ENCODE measurements around the gene DDX1.
"Not testable (repeated sequence)": the region's sequence is repeated elsewhere in the genome, so short reads cannot be mapped to it uniquely, and the experiment has no call there.

DDX1 gene

DNA sequence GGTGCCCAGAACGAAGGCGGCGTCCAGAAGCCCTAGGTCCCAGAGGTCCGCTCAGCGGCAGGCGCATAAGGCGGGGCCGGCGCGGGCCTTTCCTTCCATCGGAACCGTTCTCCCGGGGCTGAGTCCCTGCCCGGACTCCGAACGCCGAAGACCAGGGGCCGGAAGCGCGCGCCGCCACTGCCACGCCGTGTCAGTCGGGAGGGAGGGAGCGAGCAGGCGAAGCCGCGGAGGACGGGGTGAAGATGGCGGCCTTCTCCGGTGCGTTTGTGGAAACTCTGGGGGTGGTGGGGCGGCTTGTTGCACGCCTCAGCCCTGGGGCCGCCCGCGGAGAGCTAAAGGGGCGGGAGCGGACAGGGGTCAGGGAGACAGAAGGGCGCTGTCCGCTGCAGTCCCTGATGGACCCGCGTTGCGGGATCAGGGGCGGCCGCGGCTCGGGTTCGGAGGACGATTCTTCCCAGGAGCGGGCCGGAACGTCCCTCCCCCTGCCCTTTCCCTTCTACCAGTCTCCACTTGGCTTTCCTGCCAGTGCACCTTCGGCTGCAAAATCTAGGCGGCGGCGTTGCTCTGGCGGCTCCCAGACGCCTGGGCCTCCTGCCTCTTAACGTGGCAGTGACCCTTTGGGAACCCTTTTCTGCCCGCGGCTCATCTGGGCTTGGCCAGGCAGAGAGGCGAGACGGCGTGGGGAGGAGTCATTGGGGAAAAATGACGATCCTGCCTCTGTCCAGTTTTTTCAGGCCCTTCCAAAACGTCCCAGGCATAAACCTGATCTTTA lies at the start of gene DDX1:
Gene DDX1, plus strand, starts transcription at position 177 of the 772 bp plus-strand sequence. Its CDS starts 66 bp downstream, at position 243.
- peak; percentile 96 for DNase-seq

- not testable (repeated sequence) for DNase-seq
These were observed 49.4 kb upstream of the DDX1 start for GRCh38 chr2:15542269-15542668.

- no peak for DNase-seq
These were observed 48.6 kb upstream of the DDX1 start for GRCh38 chr2:15543053-15543452.

DNA sequence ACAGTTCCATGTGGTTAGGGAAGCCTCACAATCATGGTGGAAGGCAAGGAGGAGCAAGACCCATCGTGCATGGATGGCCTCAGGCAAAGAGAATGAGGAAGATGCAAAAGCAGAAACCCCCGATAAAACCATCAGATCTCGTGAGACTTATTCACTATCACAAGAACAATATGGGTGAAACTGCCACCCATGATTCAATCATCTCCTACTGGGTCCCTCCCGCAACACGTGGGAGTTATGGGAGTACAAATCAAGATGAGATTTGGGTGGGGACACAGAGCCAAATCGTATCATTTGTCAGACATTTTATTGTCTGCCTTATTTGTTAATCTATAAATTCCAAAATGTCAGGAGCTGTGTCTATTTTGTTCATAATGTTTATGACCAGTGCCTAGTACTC lies 48.1 kb upstream of the DDX1 start:
- no peak for DNase-seq

DNA sequence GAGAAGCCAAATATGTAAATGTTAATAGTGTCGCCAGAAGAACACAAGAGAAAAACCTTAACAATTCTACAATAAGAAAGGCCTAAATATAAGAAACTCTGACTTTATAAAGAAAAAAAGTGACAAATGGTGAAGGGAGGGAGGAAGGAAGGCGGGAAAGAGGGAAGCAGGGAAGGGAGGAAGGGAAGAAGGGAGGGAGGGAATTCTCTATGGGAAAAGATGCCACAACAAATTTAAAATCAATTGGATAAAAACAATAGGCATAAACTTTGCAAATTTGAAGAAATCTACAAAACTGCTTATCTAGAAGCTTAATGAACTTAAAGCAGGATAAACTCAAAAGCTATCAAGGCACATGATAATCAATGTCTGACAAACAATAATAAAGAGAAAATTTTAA lies 47.4 kb upstream of the DDX1 start:
- DNase-seq, result no peak

- no peak for DNase-seq
These were observed 45.2 kb upstream of the DDX1 start for GRCh38 chr2:15546297-15547098.

GRCh38 chr2:15547115-15547876 lies 44.4 kb upstream of the DDX1 start:
- DNase-seq, result no peak

GRCh38 chr2:15548974-15549373 lies 42.7 kb upstream of the DDX1 start:
- no peak for DNase-seq

GRCh38 chr2:15553519-15553918 lies 38.1 kb upstream of the DDX1 start:
- no peak for DNase-seq

DNA sequence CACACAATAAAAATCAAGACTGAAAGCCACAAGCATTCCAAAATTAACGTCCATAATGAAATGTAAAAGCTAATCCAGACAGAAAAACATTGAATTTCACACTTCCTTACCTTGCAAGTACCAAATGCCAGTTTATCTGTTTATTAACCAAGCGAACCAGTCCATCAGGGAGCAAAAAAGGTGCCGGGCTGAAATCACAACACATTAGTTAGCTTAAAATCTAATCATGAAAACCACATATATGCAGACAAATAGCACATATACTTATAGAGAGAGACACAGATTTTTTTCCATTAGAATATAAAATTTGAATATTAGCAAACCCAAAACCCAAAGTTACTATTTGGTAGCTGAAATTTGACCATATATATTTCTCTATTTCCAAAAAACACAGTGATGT lies 37.7 kb upstream of the DDX1 start:
- no peak for DNase-seq

- no peak for DNase-seq
These were observed 37.0 kb upstream of the DDX1 start for GRCh38 chr2:15554525-15555218.

GRCh38 chr2:15555760-15556193 lies 35.9 kb upstream of the DDX1 start:
- no peak for DNase-seq

DNA sequence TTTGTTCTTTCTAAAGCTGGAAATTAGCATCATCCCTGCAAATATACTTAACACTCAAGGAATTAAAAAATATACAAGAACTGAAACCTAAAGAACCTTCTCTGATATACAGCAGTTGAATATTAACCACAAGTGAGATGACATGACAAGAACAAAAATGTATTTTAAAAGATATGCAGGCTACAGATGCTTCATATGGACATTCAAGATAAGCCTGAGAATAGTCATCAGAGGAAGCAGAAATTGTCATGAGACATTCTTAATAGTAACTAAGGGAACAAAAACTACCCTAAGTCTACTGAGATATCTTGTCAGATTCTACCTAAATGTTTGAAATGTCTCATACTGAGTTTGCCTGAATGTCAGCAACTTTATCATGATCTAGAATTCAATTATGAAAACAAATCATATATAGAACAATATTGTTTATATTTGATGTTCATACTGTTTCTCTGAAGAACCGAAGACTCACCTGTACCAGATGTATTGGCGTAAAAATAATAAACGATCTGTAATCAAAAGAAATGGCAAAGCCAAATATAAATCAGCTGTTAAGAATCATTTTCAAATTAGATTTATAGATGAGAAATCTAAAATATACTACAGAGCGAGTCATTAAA lies 35.2 kb upstream of the DDX1 start:
- DNase-seq, result no peak

- DNase-seq, result no peak
These were observed 33.8 kb upstream of the DDX1 start for GRCh38 chr2:15557887-15558311.

DNA sequence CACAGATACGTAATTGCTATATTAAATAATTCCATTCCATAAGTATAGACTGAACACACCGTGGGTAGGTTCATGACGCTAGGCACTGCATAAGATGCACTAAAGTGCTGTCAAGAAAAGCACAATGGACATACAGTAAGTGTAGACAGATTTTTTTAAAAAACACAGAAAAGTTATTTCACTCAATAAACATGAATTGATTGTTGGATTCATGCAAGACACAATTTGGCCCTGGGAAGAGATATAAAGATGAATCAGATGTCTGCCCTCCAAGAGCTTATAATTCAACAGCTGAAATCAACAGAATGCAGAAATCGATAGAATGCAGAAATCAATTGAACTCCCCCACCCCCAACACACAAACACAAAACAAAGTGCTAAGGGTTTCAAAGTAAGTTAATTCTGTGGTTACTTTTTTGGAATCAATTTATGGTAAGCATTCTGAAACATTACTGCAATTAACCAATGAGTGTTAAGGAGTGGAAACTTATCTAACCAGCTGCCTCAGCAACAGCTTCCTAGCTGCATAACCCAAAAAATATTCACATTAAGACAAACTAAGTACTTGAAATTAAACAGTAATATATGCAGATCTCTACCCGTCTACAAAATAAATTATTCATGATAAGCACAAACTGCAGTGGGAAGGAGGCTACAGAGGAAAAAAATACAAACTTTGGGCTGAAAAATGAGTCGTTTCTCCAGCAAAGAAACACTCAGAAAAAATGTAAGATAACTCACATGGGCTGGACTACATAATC lies 32.1 kb upstream of the DDX1 start:
- DNase-seq, result peak; percentile 4

- DNase-seq, result peak; percentile 85
These were observed 31.3 kb upstream of the DDX1 start for GRCh38 chr2:15560140-15560987.

GRCh38 chr2:15560988-15561573 lies 30.6 kb upstream of the DDX1 start, which contains the start of gene NBAS:
Gene NBAS (minus strand): TSS chr2:15561334. CDS start chr2:15561304, 30 bp downstream.
- DNase-seq, result peak; percentile 98

DNA sequence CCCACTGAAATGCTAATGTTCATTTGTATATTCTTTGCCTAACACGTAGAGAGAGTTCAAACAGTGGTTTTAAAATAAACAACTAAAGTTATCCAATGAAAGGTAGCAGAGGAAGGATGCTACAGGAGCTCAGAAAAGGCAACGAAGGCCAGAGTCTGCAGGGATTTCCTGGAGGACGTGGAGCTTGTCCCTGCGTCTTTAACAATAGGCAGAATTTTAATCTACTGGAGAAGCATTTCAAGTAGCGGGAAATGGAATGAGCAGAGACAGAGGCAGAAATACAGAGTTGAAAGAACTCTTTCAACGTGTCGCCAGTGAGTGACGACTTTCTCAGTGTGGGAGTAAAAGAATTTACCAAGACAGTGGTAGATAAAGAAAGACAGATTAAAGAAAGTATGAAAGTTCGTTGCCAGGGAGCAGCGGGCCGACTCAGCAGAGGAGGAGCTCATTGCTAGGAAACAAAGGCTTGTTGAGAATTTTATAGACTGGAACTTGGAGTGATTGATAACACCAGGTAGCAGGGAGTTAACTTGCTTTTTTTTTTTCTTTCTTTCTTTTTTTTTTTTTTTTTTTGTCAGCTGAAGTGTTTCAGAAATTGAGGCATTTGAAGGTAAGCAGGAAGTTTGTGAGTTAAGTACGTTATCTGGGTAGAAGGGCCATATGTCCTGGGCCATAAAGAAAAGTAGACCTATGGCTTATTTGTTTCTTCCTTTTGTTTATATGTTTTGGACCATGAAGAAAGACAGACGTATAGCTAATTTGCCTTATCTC lies 29.9 kb upstream of the DDX1 start:
- DNase-seq, result no peak
